Gastrocnemius medialis (tissue), 4 donors: ENCODE data around the gene GSG1L.

Experiments used
- POLR2A ChIP-seq, 2 donors: fragments of 450-650 bp; IDR thresholded peaks; one replicate each; pipeline ENCODE4 v1.6.1; 2017; ENCODE audit warnings: antibody characterized with exemption in 2 of 2, mild to moderate bottlenecking in 2 of 2, moderate library complexity in 2 of 2
- TF ChIP-seq, protein P1 (sequence below), 5 experiments: fragments of 450-650 bp in 3 of 5; fragments of 200-600 bp in 2 of 5; sonication (generic) in 2 of 5; IDR thresholded peaks in 4 of 5; conservative IDR thresholded peaks in 1 of 5; 1 replicate in 4 of 5; 2 replicates in 1 of 5; pipeline ENCODE4 v1.5.1; 2016 to 2019; ENCODE audit warnings: antibody characterized with exemption in 5 of 5, mild to moderate bottlenecking in 3 of 5, moderate library complexity in 3 of 5

DNA sequence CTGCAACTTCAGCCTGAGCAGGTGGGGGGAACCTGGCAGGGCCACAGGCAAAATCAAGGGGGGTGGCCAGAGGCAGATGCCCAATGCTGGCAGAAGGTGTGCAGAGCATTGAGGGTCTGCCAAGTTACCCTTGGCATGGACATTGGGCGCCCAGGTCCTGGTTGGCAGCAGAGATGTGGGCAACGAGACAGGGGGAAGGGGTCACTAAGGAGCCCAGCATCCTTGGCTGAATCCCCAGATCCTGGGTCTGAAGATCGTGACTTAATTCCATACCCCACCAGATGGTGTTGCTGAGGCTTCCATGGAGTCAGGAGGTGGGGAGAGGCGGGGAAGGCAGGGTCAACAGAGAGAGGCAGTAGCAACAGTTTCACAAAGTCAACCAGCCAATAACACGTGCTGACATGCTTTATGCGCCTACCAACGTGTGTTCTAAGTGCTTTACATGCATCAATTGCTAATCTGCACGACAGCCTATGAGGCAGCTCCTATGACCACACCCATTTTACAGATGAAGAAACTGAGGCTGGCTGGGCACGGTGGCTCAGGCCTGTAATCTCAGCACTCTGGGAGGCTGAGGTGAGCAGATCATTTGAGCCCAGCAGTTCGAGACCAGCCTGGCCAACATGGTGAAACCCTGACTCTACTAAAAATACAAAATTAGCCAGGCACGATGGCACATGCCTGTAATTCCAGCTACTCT lies 83.3 kb downstream of the GSG1L start:
- TF ChIP-seq, protein P1, sequence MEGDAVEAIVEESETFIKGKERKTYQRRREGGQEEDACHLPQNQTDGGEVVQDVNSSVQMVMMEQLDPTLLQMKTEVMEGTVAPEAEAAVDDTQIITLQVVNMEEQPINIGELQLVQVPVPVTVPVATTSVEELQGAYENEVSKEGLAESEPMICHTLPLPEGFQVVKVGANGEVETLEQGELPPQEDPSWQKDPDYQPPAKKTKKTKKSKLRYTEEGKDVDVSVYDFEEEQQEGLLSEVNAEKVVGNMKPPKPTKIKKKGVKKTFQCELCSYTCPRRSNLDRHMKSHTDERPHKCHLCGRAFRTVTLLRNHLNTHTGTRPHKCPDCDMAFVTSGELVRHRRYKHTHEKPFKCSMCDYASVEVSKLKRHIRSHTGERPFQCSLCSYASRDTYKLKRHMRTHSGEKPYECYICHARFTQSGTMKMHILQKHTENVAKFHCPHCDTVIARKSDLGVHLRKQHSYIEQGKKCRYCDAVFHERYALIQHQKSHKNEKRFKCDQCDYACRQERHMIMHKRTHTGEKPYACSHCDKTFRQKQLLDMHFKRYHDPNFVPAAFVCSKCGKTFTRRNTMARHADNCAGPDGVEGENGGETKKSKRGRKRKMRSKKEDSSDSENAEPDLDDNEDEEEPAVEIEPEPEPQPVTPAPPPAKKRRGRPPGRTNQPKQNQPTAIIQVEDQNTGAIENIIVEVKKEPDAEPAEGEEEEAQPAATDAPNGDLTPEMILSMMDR (IDR thresholded peaks at IDR 0.05 in 4 of 5, conservative IDR thresholded peaks at IDR 0.05 in 1 of 5): no peak
- TF ChIP-seq POLR2A (IDR thresholded peaks at IDR 0.05): no peak
